Neural cell (in vitro differentiated cells): ENCODE data around the gene RSPH9. TPM values are rescaled to one million over a fixed set of nuclear protein-coding genes. Genes with fewer than 3 reads are reported as not detected.

Source experiments
- H2AFZ ChIP-seq: fragments of 200-600, 300-800 bp; sonication (generic), shearing (Covaris generic); 2 replicates; pipeline ENCODE4 v1.6.0; 2014; ENCODE audit warnings: low read depth, mild to moderate bottlenecking, antibody characterized with exemption, low read length, moderate library complexity
- H3F3A ChIP-seq: fragments of 200-600 bp; shearing (Covaris generic); 2 replicates; pipeline ENCODE4 v1.6.1; 2016; ENCODE audit warnings: mild to moderate bottlenecking, moderate library complexity, mixed read lengths, antibody characterized with exemption, low read length; ENCODE audit not compliant: insufficient read depth, poor library complexity, severe bottlenecking
- H3K27ac ChIP-seq: fragments of 200-600, 300-800 bp; sonication (generic), shearing (Covaris generic); 2 replicates; pipeline ENCODE4 v1.5.1; 2014; ENCODE audit warnings: mild to moderate bottlenecking, low read length, moderate library complexity
- H3K27me3 ChIP-seq: fragments of 300-800, 200-600 bp; sonication (generic), shearing (Covaris generic); 2 replicates; pipeline ENCODE4 v1.6.0; 2014; ENCODE audit warnings: mild to moderate bottlenecking, low read depth, low read length, moderate library complexity; ENCODE audit not compliant: insufficient read depth
- H3K36me3 ChIP-seq: fragments of 300-800, 200-600 bp; sonication (generic), shearing (Covaris generic); 2 replicates; pipeline ENCODE4 v1.5.1; 2014; ENCODE audit warnings: mild to moderate bottlenecking, antibody characterized with exemption, low read length, moderate library complexity; ENCODE audit not compliant: insufficient read depth
- H3K4me2 ChIP-seq: fragments of 300-800, 200-600 bp; sonication (generic), shearing (Covaris generic); 2 replicates; pipeline ENCODE4 v1.6.0; 2014; ENCODE audit warnings: mild to moderate bottlenecking, low read length
- H3K4me3 ChIP-seq: fragments of 300-800, 200-600 bp; sonication (generic), shearing (Covaris generic); 2 replicates; pipeline ENCODE4 v1.5.1; 2014; ENCODE audit warnings: mild to moderate bottlenecking, low read length, moderate library complexity
- H3K79me2 ChIP-seq: fragments of 200-600 bp; shearing (Covaris generic); replicated peaks from 2 replicates; pipeline ENCODE4 v1.6.0; 2014; ENCODE audit warnings: mild to moderate bottlenecking, low read length, moderate library complexity; ENCODE audit not compliant: insufficient read depth
- H3K9ac ChIP-seq: fragments of 300-800, 200-600 bp; sonication (generic), shearing (Covaris generic); 2 replicates; pipeline ENCODE4 v1.6.1; 2016; ENCODE audit warnings: mild to moderate bottlenecking, low read length, mixed read lengths
- H3K9me2 ChIP-seq: fragments of 200-600 bp; shearing (Covaris generic); 2 replicates; pipeline ENCODE4 v1.6.1; 2016; ENCODE audit warnings: mild to moderate bottlenecking, low read length, mixed read lengths; ENCODE audit not compliant: insufficient read depth
- H3K9me3 ChIP-seq: fragments of 200-600, 300-800 bp; sonication (generic), shearing (Covaris generic); 2 replicates; pipeline ENCODE4 v1.6.1; 2016; ENCODE audit warnings: mild to moderate bottlenecking, mixed run types, low read length, moderate library complexity, mixed read lengths
- H4K20me1 ChIP-seq: fragments of 200-600 bp; shearing (Covaris generic); 2 replicates; pipeline ENCODE4 v1.6.1; 2016; ENCODE audit warnings: mild to moderate bottlenecking, mixed run types; ENCODE audit not compliant: insufficient read depth
- EP300 ChIP-seq: fragments of 450-650 bp; conservative IDR thresholded peaks from 2 replicates; pipeline ENCODE4 v1.6.1; 2014; ENCODE audit warnings: antibody characterized with exemption, mild to moderate bottlenecking, moderate library complexity; ENCODE audit not compliant: poor library complexity, severe bottlenecking
- EZH2 ChIP-seq: fragments of 200-600, 300-800 bp; shearing (Covaris generic), sonication (generic); IDR thresholded peaks from 2 replicates; pipeline ENCODE4 v1.6.1; 2014; ENCODE audit warnings: antibody characterized with exemption, low read length, borderline replicate concordance, mild to moderate bottlenecking; ENCODE audit not compliant: insufficient read depth, poor library complexity, severe bottlenecking
- MXI1 ChIP-seq: fragments of 450-650 bp; conservative IDR thresholded peaks from 2 replicates; pipeline ENCODE4 v1.6.1; 2014; ENCODE audit warnings: antibody characterized with exemption, mild to moderate bottlenecking; ENCODE audit not compliant: poor library complexity, severe bottlenecking
- POLR2AphosphoS5 ChIP-seq: IDR thresholded peaks from 2 replicates; pipeline ENCODE4 v1.6.1; 2012
- RAD21 ChIP-seq: fragments of 450-650 bp; conservative IDR thresholded peaks from 2 replicates; pipeline ENCODE4 v1.6.1; 2014; ENCODE audit warnings: antibody characterized with exemption, mild to moderate bottlenecking, moderate library complexity
- REST ChIP-seq: IDR thresholded peaks from 2 replicates; pipeline ENCODE4 v1.6.1; 2012; ENCODE audit warnings: borderline replicate concordance
- SMC3 ChIP-seq: fragments of 450-650 bp; conservative IDR thresholded peaks from 2 replicates; pipeline ENCODE4 v1.6.1; 2014; ENCODE audit warnings: antibody characterized with exemption, mild to moderate bottlenecking, moderate library complexity; ENCODE audit not compliant: poor library complexity
- TAF1 ChIP-seq: IDR thresholded peaks from 2 replicates; pipeline ENCODE4 v1.6.1; 2012; ENCODE audit warnings: low read depth
- polyA plus RNA-seq: library from polyadenylated mRNA; depleted of rRNA; stranded (reverse); fragments of >200 nt; gene quantifications from 2 replicates; pipeline ENCODE4 v1.2.3, GENCODE V29; 2014
- TF ChIP-seq, protein P1 (sequence below): fragments of 450-650 bp; IDR thresholded peaks from 2 replicates; pipeline ENCODE4 v1.5.1; 2014; ENCODE audit warnings: antibody characterized with exemption, mild to moderate bottlenecking, moderate library complexity; ENCODE audit not compliant: poor library complexity, severe bottlenecking

The RSPH9 gene
- polyA plus RNA-seq, 1 donor from 2014 or later, result 0.88 TPM

DNA sequence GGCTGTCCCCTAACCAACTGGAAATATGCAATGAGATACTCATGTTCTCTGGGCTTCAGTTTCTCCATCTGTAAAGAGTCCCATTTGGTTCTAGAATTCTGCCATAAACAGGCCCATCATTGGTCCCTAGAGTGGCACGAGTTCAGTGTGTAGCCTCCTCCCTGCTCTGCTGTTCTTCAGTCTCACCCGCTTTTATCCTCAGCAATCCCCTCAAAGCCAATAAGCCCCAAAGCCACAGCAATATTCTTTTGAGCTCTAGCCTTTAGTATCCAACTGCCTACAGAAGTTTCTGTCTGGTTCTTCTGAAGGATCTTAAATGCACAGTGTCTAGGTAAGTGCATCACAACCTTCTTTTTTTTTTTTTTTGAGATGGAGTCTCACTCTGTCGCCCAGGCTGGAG is 52.6 kb downstream of the RSPH9 start:
- Histone ChIP-seq H3K9me2 (no peaks in the 10 kb centered on the region), H3F3A (no peaks in the 10 kb centered on the region), H3K27ac (no peak overlapping the region), H2AFZ (no peak overlapping the region), H3K4me3 (no peak overlapping the region), H3K9ac (no peak overlapping the region), H3K27me3 (no peaks in the 10 kb centered on the region), H3K79me2 (no peaks in the 10 kb centered on the region), H4K20me1 (no peaks in the 10 kb centered on the region), H3K9me3 (no peaks in the 10 kb centered on the region), H3K36me3 (no peaks in the 10 kb centered on the region), H3K4me2 (no peak overlapping the region)
- TF ChIP-seq SMC3, result no peak
- TF ChIP-seq, protein P1, sequence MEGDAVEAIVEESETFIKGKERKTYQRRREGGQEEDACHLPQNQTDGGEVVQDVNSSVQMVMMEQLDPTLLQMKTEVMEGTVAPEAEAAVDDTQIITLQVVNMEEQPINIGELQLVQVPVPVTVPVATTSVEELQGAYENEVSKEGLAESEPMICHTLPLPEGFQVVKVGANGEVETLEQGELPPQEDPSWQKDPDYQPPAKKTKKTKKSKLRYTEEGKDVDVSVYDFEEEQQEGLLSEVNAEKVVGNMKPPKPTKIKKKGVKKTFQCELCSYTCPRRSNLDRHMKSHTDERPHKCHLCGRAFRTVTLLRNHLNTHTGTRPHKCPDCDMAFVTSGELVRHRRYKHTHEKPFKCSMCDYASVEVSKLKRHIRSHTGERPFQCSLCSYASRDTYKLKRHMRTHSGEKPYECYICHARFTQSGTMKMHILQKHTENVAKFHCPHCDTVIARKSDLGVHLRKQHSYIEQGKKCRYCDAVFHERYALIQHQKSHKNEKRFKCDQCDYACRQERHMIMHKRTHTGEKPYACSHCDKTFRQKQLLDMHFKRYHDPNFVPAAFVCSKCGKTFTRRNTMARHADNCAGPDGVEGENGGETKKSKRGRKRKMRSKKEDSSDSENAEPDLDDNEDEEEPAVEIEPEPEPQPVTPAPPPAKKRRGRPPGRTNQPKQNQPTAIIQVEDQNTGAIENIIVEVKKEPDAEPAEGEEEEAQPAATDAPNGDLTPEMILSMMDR, result no peak
- TF ChIP-seq EZH2, result no peak
- no peak for TF ChIP-seq POLR2AphosphoS5
- TF ChIP-seq REST, result no peak
- TF ChIP-seq RAD21, result no peak
- TF ChIP-seq TAF1, result no peak
- no peak for TF ChIP-seq MXI1
- TF ChIP-seq EP300, result no peak

DNA sequence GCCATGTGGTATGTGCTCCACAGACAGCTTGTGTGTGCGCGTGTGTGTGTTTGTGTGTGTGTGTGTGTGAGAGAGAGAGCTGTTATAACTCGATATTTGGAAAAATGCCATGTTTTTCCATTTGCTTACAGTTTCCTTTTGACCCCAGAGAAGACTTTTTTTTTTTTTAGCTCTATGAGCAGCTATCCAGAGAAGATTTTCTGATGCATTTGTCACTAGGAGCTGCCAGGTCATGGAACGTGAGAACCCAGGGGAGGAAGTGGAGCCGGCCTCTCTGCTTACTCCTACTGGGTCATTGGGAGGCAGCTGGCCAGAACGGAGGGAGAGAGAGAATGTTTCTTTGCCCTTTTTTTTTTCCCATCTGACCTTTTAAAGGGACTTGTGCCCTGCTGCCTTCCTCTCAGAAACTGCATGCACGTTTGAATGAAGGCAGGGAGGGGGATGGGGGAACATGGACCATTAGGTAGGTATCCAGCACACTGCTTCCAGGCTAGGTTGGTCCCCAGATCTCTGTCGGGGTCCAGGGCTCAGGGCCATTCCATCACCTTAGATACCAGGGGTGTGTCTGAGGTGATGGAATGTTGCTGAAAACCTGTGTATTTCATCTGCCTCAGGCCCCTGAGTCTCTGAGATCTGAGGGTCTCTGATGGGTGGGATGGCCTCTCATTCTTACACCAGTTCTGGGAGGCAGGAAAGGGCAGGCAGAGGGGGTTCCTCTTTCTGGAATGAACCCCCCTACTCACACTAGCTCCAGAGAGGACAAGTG is 53.9 kb downstream of the RSPH9 start:
- H2AFZ ChIP-seq, result no peak overlapping the region
- H3K27ac ChIP-seq, result no peak overlapping the region
- H4K20me1 ChIP-seq, result no peaks in the 10 kb centered on the region
- H3K27me3 ChIP-seq, result no peaks in the 10 kb centered on the region
- H3F3A ChIP-seq, result no peaks in the 10 kb centered on the region
- no peak overlapping the region for H3K4me2 ChIP-seq
- no peak overlapping the region for H3K4me3 ChIP-seq
- no peaks in the 10 kb centered on the region for H3K9me3 ChIP-seq
- H3K36me3 ChIP-seq, result no peaks in the 10 kb centered on the region
- no peaks in the 10 kb centered on the region for H3K79me2 ChIP-seq
- no peaks in the 10 kb centered on the region for H3K9me2 ChIP-seq
- TF ChIP-seq POLR2AphosphoS5 (no peak), REST (no peak), MXI1 (no peak), RAD21 (no peak), SMC3 (no peak), TAF1 (no peak), EZH2 (no peak), EP300 (no peak)
- TF ChIP-seq, protein P1, result no peak
- H3K9ac ChIP-seq, result no peak overlapping the region
